Progenitor cell of endocrine pancreas (in vitro differentiated cells): ENCODE results near the gene FNBP1. TPM values are rescaled to one million over a fixed set of nuclear protein-coding genes. Genes with fewer than 3 reads are reported as not detected.
A peak's percentile ranks its signal among the peaks of the same experiment; 100 is the strongest.

Source experiments
- DNase-seq: peaks from one replicate; pipeline ENCODE4 v3.0.0; 2021; ENCODE audit warnings: low spot score; ENCODE audit not compliant: unreplicated experiment
- H3K27ac Mint-ChIP-seq: 2 replicates; pipeline ENCODE4 v1.8.0; 2021; ENCODE audit warnings: mild to moderate bottlenecking, moderate library complexity, mixed read lengths
- H3K27me3 Mint-ChIP-seq: 2 replicates; pipeline ENCODE4 v1.8.0; 2021; ENCODE audit warnings: mixed read lengths
- H3K36me3 Mint-ChIP-seq: 2 replicates; pipeline ENCODE4 v1.8.0; 2022; ENCODE audit warnings: mixed read lengths; ENCODE audit not compliant: insufficient read depth
- H3K4me1 Mint-ChIP-seq: 2 replicates; pipeline ENCODE4 v1.8.0; 2021; ENCODE audit warnings: low read depth, mixed read lengths
- H3K4me3 Mint-ChIP-seq: 2 replicates; pipeline ENCODE4 v1.8.0; 2021; ENCODE audit warnings: low read depth, mild to moderate bottlenecking, moderate library complexity, mixed read lengths
- H3K9me3 Mint-ChIP-seq: 2 replicates; pipeline ENCODE4 v1.8.0; 2021; ENCODE audit warnings: low read depth, mixed read lengths
- CTCF ChIP-seq: fragments of 200-600 bp; sonication (generic); IDR thresholded peaks from one replicate; pipeline ENCODE4 v1.5.0; 2021; ENCODE audit warnings: antibody characterized with exemption, mild to moderate bottlenecking; ENCODE audit not compliant: unreplicated experiment
- total RNA-seq: library from RNA; stranded (reverse); gene quantifications from 2 replicates; pipeline ENCODE4 v1.2.1, GENCODE V29; 2021

The FNBP1 gene
- total RNA-seq, 1 donor from 2014 or later: 44.1 TPM

GRCh38 chr9:129934780-129935179 is 108.2 kb downstream of the FNBP1 start:
- no peak for TF ChIP-seq CTCF
- Mint-ChIP-seq H3K27me3 (no peaks in the 10 kb centered on the region), H3K4me3 (no peak overlapping the region), H3K9me3 (no peaks in the 10 kb centered on the region), H3K27ac (no peak overlapping the region), H3K36me3 (peaks cover 3% of the 10 kb centered on the region), H3K4me1 (peaks cover 13% of the 10 kb centered on the region)
- no peak for DNase-seq

- Mint-ChIP-seq H3K27me3 (no peaks in the 10 kb centered on the region), H3K27ac (no peak overlapping the region), H3K9me3 (no peaks in the 10 kb centered on the region), H3K36me3 (peaks cover 3% of the 10 kb centered on the region), H3K4me3 (no peak overlapping the region), H3K4me1 (peaks cover 13% of the 10 kb centered on the region)
- TF ChIP-seq CTCF: no peak
- DNase-seq: no peak
Measured at GRCh38 chr9:129934041-129934591, 108.9 kb downstream of the FNBP1 start.

- DNase-seq: no peak
- Mint-ChIP-seq H3K4me1 (peaks cover 13% of the 10 kb centered on the region), H3K9me3 (no peaks in the 10 kb centered on the region), H3K4me3 (no peak overlapping the region), H3K27ac (no peak overlapping the region), H3K36me3 (peaks cover 3% of the 10 kb centered on the region), H3K27me3 (no peaks in the 10 kb centered on the region)
- no peak for TF ChIP-seq CTCF
Measured at GRCh38 chr9:129933185-129934040, 109.6 kb downstream of the FNBP1 start.

- Mint-ChIP-seq H3K27ac (peak overlapping the region; percentile 20), H3K9me3 (no peaks in the 10 kb centered on the region), H3K4me1 (peaks cover 13% of the 10 kb centered on the region), H3K4me3 (no peak overlapping the region), H3K27me3 (no peaks in the 10 kb centered on the region), H3K36me3 (peaks cover 3% of the 10 kb centered on the region)
- no peak for TF ChIP-seq CTCF
- no peak for DNase-seq
Measured at GRCh38 chr9:129932303-129933151, 110.5 kb downstream of the FNBP1 start.

GRCh38 chr9:129930743-129931142 is 112.2 kb downstream of the FNBP1 start:
- Mint-ChIP-seq H3K4me1 (peaks cover 9% of the 10 kb centered on the region), H3K4me3 (no peak overlapping the region), H3K27ac (no peak overlapping the region), H3K9me3 (no peaks in the 10 kb centered on the region), H3K36me3 (peaks cover 5% of the 10 kb centered on the region), H3K27me3 (no peaks in the 10 kb centered on the region)
- DNase-seq: no peak
- no peak for TF ChIP-seq CTCF
